Measurements from ENCODE around the gene TMEM222. TPM values are rescaled to one million over a fixed set of nuclear protein-coding genes. Genes with fewer than 3 reads are reported as not detected.

The TMEM222 gene
- total and polyA plus RNA-seq, 12 donors, result 30.7 to 73.2 (median 49.8) TPM

- intact Hi-C loops (cut with DNase I), result no loop called here
- no peak overlapping the region for H3K27ac ChIP-seq
- WGBS, 4 donors, result 78 to 87% (median 83%) methylated on average over 8 of the region's 8 CpGs
- DNase-seq, result no peak
- peaks cover 0 to 20% of the 10 kb centered on the region in 2 donors for H3K4me1 ChIP-seq (replicated peaks in 1 of 2)
- TF ChIP-seq, protein P1, sequence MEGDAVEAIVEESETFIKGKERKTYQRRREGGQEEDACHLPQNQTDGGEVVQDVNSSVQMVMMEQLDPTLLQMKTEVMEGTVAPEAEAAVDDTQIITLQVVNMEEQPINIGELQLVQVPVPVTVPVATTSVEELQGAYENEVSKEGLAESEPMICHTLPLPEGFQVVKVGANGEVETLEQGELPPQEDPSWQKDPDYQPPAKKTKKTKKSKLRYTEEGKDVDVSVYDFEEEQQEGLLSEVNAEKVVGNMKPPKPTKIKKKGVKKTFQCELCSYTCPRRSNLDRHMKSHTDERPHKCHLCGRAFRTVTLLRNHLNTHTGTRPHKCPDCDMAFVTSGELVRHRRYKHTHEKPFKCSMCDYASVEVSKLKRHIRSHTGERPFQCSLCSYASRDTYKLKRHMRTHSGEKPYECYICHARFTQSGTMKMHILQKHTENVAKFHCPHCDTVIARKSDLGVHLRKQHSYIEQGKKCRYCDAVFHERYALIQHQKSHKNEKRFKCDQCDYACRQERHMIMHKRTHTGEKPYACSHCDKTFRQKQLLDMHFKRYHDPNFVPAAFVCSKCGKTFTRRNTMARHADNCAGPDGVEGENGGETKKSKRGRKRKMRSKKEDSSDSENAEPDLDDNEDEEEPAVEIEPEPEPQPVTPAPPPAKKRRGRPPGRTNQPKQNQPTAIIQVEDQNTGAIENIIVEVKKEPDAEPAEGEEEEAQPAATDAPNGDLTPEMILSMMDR (IDR thresholded peaks at IDR 0.05), result no peak
- no peak for TF ChIP-seq POLR2A (IDR thresholded peaks at IDR 0.05)
- H3K4me3 ChIP-seq, result no peak overlapping the region
- H3K9me3 ChIP-seq (replicated peaks in 1 of 3), result no peaks in the 10 kb centered on the region
- H3K36me3 ChIP-seq (replicated peaks in 1 of 2), result no peaks in the 10 kb centered on the region
- H3K27me3 ChIP-seq, result peaks cover 4% of the 10 kb centered on the region
Observed at GRCh38 chr1:27346357-27346756, 24.4 kb downstream of the TMEM222 start.

DNA sequence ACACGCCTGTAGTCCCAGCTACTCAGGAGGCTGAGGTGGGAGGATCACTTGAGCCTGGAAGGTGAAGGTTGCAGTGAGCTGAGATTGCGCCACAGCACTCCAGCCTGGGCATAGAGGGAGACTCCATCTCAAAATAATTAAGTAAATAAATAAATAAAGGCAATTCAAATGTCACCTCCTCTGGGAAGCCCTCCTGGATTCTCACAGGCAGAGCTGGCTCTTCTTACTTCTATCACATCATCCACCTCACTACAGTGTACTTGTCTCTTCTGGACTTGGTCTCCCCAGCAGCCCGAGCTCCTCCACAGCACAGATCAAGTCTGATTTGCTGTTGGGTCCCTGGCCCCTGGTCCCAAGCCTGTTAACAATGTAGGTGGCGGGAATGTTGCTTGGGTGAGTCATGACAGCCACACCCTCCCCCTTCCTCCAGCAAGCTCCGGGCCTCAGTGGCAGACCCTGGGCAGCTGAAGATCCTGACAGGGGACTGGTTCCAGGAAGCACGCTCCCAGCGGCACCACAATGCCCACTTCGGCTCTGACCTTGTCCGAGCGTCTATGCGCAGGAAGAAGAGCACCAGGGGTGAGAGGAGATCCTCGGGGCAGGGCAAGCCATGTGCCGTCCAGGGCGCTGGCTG lies 25.1 kb downstream of the TMEM222 start:
- H3K36me3 ChIP-seq (replicated peaks in 1 of 2), result no peaks in the 10 kb centered on the region
- no peaks in the 10 kb centered on the region for H3K9me3 ChIP-seq (replicated peaks in 1 of 3)
- H3K27ac ChIP-seq, result no peak overlapping the region
- intact Hi-C loops (cut with DNase I), result no loop called here
- no peak overlapping the region for H3K4me3 ChIP-seq
- TF ChIP-seq POLR2A (IDR thresholded peaks at IDR 0.05), result no peak
- TF ChIP-seq, protein P1 (IDR thresholded peaks at IDR 0.05), result no peak
- DNase-seq, result no peak
- H3K27me3 ChIP-seq, result peaks cover 4% of the 10 kb centered on the region
- peaks cover 0 to 13% of the 10 kb centered on the region in 2 donors for H3K4me1 ChIP-seq (replicated peaks in 1 of 2)
- WGBS, 4 donors, result 65 to 80% (median 71%) methylated on average over 9 to 14 of the region's 14 CpGs

GRCh38 chr1:27348861-27349783 lies 27.2 kb downstream of the TMEM222 start:
- H3K4me3 ChIP-seq, result peak overlapping the region in 1 of 4 donors; percentile 46
- H3K27ac ChIP-seq, result no peak overlapping the region
- H3K4me1 ChIP-seq (replicated peaks in 1 of 2), result peaks cover 0 to 12% of the 10 kb centered on the region in 2 donors
- TF ChIP-seq, protein P1 (IDR thresholded peaks at IDR 0.05), result no peak
- TF ChIP-seq POLR2A (IDR thresholded peaks at IDR 0.05), result no peak
- intact Hi-C loops (cut with DNase I), result no loop called here
- DNase-seq, result peak in 1 of 7 donors; percentile 31
- no peaks in the 10 kb centered on the region for H3K9me3 ChIP-seq (replicated peaks in 1 of 3)
- H3K27me3 ChIP-seq, result peaks cover 4% of the 10 kb centered on the region
- peaks cover 0 to 6% of the 10 kb centered on the region in 2 donors for H3K36me3 ChIP-seq (replicated peaks in 1 of 2)
- 18 to 69% (median 35%) methylated on average over 11 to 51 of the region's 51 CpGs for whole genome bisulfite sequencing, 4 donors
